Stimulated activated CD4-positive, alpha-beta T cell treated with anti-CD3 and anti-CD28 coated beads, Interleukin-12 subunit alpha, Interleukin-12 subunit beta, amount 100 ng/mL, for 24 hours (primary cell): ENCODE data around the gene AEBP2.

Experiments
- DNase-seq, 2 experiments: peaks; one replicate each; pipeline ENCODE4 v3.0.0-alpha.2; 2020; ENCODE audit warnings: low read depth in 2 of 2

Gene AEBP2

DNA sequence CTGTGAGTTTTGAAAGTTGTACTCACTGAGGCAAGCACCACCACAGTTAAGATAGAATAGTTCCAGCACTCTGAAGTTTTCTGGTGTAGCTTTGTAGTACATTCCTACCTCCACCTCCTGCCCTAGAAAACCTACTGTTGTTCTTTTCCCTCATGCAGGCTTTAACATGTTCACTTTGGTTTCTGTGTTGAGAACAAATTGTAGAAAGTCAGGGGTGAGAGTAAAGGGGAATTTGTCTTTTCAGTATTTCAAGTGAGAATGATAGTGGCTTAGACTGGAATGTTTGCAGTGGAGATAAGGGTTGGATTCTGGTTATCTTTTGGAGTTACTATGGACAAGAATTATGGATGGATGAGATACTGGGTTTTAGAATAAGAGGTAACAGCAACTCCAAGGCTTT is 67.2 kb downstream of the AEBP2 start:
- DNase-seq, result no peak

DNA sequence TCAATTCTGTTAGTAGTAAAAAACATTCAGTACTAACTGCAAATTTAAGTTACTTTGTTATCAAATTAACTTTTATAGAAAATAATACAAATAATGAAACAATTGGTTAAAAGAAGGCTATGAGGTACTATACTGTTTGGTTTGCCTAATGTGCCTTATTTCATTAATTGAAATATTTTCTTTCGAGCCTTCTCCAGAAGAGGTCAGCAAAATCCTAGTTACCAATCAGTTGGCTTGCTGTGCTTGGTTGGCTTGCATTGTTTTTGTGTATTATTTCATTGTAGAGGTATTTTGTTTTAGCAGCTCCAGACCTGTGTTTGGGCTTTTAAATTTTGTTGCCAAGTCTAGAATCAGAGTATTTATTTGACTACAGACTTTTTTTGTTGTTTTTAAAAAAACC is 68.5 kb downstream of the AEBP2 start:
- no peak for DNase-seq

DNA sequence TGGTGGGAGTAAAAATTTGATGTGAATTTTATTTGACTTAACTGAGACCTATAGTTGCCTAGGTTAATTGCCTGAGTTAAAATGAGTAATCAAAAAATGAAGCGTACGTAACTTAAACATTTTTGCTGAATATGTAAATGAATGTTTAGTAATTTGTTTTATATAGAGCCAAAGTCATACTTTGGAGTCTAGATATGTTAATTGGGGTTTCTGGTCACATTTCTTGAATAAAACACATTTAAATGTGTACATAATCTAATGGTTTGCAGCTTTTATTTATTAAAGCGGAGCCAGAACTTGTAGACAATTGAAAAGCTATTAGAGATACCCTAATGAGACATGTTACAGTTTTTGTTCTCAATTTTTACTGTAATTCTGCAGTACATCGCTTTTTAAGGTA is 71.2 kb downstream of the AEBP2 start:
- no peak for DNase-seq

DNA sequence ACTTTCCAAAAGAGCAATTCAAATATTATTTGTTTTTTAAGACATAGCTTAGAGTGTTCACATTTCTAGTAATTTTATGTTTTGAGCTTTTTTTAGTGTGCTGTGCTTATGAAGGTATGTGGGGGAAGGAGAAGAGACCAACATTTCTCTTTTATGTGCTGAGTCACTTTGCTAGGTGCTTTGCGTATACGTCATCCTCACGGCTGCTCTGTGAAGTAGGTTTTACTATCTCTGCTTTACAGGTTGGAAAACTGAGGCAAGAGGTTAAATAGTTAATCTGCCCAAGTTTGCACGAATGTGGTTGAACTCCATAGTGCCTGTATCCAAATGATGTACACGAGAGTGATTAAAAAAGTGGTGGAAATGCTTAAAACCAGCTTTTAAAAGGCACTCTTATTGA is 75.9 kb downstream of the AEBP2 start:
- no peak for DNase-seq

DNA sequence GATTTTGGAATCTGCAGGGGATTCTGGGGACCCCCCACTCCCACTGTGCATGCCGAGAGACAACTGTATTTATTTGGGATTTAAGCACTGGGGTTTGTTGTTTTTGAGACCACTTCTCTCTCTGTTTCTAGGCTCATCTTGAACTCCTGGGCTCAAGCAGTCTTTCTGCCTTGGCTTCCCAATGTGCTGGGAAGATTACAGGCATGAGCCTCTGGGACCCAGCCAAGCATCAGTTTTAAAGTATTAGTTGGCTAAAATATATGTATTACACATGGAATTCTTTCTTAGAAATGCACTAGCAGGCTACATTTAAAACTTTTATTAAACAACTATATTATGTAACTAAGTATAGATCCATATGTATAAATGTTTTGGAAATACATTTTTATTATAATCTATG is 78.3 kb downstream of the AEBP2 start:
- DNase-seq, result no peak

DNA sequence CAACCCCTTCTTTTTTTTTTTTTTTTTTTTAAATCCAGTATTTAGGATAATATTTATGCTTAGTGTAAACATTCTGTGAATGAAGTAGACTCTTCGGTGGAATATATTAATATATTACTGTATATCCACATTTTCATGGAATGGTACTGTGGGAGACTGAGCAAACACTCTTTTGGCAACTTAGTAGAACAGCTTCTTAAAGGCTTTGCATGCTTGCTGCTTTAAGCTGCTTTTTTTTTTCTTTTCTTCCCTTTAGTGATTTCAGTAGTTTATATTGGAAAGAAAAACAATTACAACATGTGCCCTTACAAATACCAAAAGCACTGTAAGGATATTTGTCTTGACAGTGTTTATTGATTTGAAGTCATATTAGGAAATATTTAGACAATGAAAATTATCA is 78.9 kb downstream of the AEBP2 start:
- DNase-seq, result no peak

DNA sequence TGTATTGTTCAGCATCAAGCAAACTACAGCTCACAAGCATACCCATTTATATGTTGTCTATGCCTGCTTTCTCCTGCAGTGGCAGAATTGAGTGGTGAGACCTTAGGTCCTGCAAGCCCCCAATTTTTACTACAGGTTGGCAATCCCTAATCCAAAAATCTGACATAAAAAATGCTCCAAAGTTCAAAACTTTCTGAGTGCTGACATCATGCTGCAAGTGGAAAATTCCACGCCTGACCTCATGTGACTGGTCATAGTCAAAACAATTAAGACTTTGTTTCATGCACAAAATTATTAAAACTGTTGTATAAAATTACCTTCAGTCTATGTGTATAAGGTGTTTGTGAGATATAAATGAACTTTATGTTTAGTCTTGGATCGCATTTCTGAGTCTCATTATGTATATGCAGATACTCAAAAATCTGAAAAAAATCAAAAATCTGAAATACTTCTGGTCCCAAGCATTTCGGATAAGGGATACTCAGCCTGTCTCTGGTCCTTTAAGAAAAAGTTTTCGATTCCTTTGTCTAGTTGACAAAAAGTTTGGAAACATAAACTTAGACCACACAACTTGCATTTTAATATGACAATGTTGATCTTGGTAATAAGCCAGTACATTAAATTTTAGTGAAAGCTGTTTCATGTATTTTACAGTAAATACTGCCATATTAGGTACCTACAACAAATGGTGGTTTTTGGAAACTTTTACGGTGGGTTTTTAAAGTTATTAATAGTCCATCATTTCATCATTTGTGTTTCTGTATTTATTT is 81.5 kb downstream of the AEBP2 start:
- no peak for DNase-seq

DNA sequence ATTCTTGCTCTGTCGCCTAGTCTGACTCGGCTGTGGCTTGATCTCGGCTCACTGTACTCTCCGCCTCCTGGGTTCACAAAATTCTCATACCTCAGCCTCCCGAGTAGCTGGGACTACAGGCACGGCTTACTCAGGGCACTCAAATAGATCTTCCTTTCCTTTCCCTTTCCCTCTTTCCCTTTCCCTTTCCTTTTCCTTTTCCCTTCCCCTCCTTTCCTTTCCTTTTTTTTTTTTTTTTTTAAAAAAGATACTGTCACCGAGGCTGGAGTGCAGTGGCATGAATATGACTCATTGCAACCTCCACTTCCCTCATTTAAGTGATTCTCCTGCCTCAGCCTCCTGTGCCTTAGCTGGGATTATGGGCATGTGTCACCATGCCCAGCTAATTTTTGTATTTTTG is 86.0 kb downstream of the AEBP2 start:
- no peak for DNase-seq

DNA sequence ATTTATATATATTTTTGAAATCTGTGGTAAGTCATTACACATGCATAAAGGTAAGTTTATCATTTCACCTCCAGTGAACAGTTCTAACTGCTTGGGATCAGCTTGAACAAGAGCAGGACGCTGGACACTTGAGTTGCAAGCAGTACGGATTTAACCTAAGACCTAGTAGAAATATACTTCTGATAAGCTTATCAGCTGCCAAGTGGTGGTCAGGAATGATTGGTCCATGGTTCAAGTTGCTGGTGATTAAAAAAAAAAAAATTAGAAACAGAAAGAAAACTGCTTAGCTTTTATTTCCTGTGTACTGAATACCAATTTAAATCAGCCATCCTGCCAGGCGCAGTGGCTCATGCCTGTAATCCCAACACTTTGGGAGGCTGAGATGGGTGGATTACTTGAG is 88.6 kb downstream of the AEBP2 start:
- DNase-seq, result no peak

DNA sequence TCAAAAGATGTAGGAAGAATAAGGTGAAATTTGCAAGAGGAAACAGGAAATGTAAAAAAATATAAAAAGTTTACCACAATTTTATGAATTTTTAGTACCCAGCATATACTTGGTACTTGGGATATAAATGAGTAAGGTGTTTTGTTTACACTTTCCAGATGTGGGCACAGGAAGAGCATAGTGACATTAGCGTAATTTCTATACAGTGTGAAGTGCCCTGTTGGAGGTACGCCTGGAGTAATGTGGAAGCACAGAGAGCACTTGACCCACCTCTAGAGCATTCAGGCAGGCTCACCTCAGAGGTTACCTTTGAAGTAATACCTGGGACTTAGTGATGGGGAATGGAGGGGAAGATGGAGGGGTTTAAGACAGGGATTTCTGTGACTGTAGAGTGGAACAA is 89.5 kb downstream of the AEBP2 start:
- no peak for DNase-seq

DNA sequence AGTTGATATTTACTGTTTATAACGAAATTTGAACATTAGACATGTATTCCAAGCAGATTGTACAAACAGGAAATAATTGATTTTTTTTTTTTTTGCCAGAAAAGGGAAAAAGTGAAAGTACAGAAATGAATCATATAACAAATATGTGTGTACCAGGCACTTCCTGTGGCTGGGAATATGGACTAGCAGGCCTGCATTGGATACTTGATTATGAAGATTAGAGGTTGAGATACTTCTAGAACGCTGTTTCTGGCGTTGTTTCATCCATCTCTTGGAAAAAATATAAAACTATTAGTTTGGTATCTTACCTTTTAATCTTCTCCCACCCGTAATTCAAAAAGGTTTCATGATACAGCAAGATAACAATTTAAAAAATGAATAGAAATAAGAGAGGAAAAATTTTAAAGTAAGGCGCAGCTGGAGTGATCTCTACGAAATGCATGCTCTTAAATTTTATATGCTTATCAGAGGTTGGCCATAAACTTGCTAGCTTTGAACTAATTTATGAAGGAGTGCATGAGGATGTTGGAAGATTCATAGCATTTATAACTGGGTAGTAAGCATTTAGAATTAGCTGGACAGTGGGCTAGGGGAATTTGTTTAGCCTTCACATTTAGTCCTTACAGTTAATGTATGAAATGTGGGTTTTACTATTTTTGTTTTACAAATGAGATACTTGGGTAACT is 90.8 kb downstream of the AEBP2 start:
- no peak for DNase-seq

DNA sequence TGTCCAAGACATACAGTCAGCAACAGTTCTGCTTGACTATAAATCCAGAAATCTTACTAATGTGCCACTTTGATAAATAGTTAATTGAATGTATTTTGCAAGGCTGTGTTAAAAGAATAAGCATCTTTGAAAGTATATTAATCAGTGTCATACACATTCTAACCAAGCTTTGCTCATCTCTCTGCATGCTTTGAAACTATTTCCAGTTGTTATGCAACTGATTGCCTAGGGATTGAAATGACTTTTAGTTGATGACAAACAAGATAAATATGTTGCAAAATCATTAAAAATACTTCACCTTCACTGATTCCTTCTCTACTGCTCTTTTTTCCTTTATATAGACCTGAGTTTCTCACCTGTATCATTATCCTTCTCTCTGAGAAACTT is 91.3 kb downstream of the AEBP2 start:
- no peak for DNase-seq

DNA sequence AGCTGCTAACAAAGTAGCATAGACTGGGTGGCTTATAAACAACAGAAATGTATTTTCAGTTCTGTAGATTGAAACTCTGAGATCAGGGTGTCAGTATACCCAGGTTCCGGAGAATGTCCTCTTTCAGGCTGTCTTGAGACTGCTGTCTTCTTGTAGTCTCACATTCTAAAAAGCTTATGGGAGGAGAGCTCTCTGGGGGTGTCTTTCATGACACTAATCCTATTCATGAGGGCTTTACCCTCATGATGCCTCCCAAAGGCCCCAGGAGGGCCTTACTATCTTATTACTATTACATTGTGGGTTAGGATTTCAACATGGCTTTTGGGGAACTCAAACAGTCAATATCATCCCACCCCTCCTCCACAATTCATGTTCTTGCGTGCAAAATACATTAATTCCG is 94.3 kb downstream of the AEBP2 start:
- DNase-seq, result no peak

DNA sequence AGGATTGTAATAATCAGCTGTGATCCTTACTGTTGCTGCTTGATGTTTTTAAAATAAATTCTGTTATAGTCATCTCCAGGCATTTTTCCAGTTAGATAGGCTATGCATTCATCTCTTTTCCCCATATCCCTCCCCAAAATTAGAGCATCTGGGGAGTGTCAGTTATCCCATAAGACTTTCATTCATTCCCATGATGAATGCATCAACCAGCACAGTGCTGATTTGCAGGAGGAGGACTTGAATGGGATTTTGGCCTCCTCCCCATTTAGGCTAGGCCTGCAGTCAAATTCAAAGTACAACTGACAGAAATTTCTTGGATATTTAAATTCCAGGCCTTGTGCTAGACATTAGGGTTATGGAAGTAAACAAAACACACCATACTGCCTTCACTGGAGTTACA is 99.8 kb downstream of the AEBP2 start:
- no peak for DNase-seq

DNA sequence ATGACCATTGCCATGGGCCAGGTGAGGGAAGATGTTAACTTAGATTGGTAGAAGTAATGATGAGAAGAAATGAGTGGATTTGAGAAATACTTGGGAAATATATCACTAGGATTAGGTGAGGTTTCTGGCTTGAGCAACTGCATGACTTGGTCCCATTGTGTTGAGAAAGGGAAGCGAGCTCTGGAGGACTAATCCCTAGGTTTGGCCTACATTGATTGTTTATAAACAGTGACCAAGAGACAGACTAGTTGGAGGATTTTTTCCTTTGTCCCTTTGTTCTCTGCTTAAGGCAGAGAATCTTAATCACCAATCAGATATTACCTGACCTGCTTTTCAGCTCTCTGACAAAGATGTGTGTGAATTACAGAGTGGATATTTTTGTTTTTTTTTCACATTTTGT is 100.5 kb downstream of the AEBP2 start:
- DNase-seq, result no peak

DNA sequence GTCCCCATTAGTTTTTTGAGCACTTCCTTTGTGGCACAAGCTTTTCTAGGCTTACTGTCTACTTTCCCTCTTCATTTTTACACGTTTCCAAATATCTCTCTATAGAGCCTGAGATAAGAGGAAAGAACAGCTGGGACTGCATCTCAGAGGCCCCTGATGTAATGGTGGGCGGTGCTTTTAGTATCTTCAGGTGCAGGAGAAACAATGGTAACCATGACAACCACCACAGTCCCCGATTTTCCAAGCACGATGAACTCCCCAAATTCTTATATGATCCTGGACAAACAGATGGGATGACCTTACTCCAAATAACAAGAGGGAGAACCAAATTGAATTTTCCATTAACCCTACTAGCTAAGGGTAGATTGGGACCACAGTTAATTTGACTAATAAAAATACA is 103.3 kb downstream of the AEBP2 start:
- DNase-seq, result no peak

DNA sequence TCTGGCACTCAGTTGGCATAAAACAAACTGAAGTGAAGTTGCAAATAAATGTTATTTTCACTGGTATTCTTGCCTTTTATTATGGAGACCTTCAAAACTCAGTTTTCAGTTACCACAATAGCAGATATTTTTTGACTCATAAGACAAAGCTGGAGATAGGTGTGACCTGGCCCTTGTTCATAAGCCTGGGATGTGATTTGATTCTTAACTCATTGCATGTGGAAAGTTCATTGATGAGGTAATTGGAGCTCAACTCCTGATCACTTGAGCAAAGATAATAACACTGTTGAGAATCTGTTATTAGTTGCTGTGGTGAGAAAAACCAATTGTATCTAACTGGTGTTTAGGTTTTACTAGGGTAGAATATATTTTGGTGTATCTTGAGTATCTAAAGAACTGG is 105.1 kb downstream of the AEBP2 start:
- no peak for DNase-seq

DNA sequence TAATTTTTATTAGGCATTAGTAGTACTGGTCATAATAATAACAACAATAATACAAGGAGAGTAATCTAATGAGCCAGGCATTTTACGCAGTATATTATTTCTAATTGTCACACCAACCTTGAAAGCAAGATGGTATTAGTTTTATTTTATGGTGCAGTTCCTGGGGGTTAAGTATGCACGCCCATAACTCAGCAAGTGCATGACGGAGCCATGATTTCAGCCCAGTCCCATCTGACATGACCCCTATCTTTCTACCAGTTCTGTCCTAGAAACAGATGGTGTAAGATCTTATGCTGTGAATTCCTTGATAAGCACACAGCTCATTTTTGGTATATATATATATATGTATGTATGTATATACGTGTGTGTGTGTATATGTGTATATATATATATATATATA is 106.0 kb downstream of the AEBP2 start:
- no peak for DNase-seq

DNA sequence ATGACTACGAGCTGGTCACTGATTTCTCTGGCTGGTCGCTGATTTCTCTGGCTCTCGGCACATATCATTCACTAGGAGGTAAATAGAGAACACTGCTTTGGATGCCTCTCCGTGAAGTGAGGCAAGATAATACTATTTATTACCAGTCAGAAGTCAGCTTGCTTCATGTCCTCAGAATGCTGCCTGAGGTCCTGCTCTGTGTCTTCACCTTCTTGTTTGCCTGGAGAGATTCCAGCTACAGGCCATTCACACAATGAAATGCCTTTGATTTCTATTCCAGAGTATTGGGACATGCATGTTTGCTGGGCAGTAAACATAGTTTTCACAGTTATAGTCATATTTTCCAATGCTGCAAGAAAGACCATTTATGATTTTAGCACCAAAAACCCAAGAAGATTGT is 106.7 kb downstream of the AEBP2 start:
- no peak for DNase-seq

DNA sequence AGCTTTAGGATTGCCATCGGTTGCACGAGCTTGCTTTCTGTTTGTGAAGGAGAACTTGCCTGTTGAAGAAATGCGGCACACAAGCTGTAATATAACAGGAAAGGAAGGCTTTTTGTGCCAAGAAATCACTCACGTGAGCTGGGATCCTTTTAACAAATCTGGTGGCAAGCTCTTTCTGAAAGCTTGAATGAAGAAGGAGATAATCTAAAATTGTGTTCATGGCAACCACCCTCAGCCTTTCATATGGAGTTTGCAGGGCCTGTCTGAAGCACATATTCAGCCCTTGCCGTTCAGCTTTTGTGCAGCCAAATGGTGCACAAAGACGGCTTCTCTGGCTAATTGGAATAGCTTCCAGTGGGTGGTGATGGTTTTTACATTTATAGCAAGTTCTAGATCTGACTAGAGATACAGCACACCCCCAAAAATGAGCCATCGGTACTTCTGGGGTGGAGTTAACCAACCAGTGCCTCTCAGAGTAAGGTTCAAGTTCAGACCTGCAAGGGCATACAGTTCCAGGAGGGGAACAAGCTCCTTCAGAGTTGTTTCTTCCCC is 107.4 kb downstream of the AEBP2 start:
- no peak for DNase-seq

DNA sequence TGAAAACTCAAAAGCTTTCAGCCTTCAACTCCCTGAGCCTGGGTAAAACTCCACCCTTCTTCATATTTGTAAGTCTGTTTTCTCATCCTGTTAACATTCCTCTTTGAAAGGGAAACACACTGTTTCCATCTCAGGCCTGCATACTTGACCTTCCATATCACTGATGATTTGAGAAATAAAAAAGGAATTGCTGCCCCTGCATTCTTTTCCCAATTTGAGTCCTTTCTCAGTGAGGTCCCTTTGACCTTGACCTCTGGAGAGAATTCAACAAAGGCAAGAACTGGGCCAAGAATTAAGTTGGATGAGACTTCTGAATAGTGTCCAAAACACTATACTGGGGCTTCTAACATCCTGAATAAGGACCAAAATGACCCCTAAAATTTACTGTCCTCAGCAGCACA is 108.0 kb downstream of the AEBP2 start:
- no peak for DNase-seq

DNA sequence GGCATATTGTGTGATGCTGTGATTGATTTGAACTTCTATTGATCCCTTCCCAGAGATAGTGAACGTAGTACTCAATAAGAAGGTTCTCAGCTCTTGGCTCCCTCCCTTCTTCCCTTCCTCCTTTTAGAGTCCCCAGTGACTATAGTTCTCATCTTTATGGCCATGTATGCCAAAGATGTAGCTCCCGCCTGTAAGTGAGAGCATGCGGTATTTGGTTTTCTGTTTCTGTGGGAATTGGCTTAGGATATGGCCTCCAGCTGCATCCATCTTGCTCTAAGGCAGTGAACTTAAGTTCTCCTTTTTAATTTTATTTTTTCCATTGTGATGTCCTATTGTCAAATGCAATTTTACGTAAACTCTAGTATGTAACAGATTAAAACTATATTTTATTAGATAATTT is 109.5 kb downstream of the AEBP2 start:
- no peak for DNase-seq

DNA sequence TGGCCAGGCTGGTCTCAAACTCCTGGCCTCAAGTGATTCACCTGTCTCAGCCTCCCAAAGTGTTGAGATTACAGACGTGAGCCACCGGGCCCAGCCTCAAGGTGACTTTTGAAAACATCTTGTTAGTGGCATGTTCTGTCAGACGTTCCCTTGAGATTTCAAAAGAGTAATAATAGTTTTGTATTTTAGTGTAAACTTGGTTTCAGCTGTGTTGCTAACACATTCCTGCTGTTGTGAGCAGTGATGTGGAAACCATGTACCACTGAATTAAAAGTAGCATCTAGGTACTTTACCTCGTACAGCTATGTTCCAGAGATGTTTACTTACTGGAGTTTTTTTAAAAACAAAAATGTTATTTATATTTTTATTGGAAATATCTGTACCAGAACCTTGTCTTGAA is 111.3 kb downstream of the AEBP2 start:
- no peak for DNase-seq
